Stimulated activated CD8-positive, alpha-beta memory T cell treated with anti-CD3 and anti-CD28 coated beads, Interleukin-12 subunit alpha, Interleukin-12 subunit beta, amount 100 ng/mL, for 4 hours (primary cell): ENCODE measurements around the gene DAP3.
A peak's percentile ranks its signal among the peaks of the same experiment; 100 is the strongest.
"Not testable (repeated sequence)": the region's sequence is repeated elsewhere in the genome, so short reads cannot be mapped to it uniquely, and the experiment has no call there.

Experiments used
- DNase-seq: peaks from one replicate; pipeline ENCODE4 v3.0.0-alpha.2; 2020; ENCODE audit warnings: low read depth

DAP3 gene

GRCh38 chr1:155718524-155719115, 29.7 kb downstream of the DAP3 start:
- DNase-seq, result not testable (repeated sequence)

- DNase-seq, result no peak
Observed at GRCh38 chr1:155719703-155720102, 30.8 kb downstream of the DAP3 start.

DNA sequence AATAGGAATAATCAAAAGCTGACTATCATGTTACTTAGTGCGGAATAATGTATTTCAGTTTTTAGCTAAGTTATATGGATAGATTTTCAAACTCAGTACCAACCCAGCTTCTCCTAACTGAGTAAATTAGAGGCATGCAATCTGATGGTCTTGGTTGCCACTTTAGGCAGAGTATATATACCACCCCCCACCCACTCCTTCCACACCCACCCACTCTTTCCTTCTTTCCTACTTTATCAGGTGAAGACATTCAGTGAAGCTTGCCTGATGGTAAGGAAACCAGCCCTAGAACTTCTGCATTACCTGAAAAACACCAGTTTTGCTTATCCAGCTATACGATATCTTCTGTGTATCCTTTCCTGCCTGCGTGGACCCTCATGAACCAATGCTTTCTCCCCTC, 36.3 kb downstream of the DAP3 start:
- DNase-seq, result no peak

DNA sequence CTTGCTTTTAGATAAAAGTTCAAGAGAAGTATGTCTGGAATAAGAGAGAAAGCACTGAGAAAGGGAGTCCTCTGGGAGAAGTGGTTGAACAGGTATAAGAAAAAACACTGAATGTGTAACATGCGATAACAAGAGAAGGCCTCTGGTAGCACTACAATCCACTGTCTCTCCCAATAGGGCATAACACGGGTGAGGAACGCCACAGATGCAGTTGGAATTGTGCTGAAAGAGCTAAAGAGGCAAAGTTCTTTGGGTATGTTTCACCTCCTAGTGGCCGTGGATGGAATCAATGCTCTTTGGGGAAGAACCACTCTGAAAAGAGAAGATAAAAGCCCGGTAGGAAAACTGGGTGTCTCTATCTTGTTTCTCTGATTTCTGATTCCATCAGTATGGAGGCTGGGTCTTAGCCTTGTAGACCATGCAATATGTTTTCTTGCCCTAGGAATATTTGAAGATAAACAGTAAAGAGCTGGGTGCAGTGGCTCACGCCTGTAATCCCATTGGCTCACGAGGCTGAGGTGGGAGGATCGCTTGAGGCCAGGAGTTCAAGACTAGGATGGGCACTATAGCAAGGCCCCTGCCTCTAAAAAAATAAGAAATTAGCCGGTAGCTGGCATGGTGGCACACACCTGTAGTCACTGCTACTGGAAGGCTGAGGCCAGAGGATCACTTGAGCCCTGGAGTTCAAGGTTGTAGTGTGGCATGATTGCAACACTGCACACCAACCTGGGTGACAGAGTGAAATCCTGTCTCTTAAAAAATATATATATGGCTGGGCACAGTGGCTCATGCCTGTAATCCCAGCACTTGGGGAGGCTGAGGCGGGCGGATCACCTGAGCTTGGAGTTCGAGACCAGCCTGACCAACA, 40.4 kb downstream of the DAP3 start:
- DNase-seq, result no peak

DNA sequence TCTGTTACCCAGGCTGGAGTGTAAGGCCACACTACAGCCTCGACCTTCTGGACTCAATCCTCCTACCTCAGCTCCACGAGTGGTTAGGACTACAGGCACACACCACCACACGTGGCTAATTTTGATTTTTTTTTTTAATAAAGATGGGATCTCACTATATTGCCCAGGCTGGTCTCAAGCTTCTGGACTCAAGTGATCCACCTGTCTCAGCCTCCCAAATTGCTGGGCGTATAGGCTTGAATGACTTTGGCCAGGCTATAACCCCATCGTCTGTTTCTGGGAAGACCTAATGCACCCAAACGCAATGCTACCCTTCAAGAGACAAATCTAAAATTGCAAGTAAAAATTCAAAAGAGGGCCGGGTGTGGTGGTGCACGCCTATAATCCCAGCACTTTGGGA, 52.1 kb downstream of the DAP3 start:
- no peak for DNase-seq

DNA sequence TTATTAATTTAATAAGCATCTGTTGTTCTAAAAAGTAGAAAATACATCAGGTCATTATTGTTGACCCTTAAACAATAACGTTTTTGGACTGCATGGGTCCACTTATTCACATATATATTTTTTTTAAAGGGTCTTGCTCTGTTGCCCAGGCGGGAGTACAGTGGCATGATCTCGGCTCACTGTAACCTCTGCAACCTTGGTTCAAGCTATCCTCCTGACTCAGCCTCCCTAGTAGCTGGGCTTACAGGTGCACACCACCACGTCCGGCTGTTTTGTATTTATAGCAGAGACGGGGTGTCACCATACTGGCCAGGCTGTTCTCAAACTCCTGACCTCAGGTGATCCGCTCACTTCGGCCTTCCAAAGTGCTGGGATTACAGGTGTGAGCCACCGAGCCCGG, 53.0 kb downstream of the DAP3 start:
- DNase-seq, result no peak

GRCh38 chr1:155744711-155745283, 55.9 kb downstream of the DAP3 start:
- no peak for DNase-seq

- DNase-seq, result peak; percentile 86
Observed at GRCh38 chr1:155745284-155746228, 56.7 kb downstream of the DAP3 start.

DNA sequence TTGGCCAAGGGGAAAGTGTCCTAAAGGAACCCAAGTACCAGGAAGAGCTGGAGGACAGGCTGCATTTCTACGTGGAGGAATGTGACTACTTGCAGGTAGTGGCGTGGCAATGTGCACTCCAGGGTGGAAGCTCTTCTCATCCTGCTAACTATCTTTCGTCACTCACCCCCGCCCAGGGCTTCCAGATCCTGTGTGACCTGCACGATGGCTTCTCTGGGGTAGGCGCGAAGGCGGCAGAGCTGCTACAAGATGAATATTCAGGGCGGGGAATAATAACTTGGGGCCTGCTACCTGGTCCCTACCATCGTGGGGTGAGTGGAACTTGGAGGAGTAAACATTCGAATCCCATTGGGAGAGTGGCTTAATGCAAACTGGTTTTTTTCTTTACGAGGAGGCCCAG, 58.7 kb downstream of the DAP3 start:
- not testable (repeated sequence) for DNase-seq

DNA sequence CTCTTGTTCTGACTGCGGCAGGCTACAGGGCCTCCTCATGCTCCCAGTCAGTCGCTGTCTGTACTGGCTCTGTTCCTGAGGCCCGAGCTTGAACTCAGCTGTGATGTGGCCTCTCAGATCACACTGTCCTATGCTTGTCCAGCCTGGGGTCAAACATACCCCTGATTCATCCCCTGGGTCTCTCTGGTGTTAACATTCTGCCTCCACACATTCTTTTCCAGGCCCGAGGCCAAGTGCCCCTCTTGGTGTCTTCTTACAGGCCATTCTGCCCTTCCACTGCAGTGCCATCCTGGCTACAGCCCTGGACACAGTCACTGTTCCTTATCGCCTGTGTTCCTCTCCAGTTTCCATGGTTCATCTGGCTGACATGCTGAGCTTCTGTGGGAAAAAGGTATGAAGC, 59.2 kb downstream of the DAP3 start:
- DNase-seq, result not testable (repeated sequence)

- not testable (repeated sequence) for DNase-seq
Observed at GRCh38 chr1:155759017-155759416, 70.1 kb downstream of the DAP3 start.

GRCh38 chr1:155759966-155760630, 71.2 kb downstream of the DAP3 start:
- no peak for DNase-seq

- no peak for DNase-seq
Observed at GRCh38 chr1:155760751-155761475, 72.0 kb downstream of the DAP3 start.

DNA sequence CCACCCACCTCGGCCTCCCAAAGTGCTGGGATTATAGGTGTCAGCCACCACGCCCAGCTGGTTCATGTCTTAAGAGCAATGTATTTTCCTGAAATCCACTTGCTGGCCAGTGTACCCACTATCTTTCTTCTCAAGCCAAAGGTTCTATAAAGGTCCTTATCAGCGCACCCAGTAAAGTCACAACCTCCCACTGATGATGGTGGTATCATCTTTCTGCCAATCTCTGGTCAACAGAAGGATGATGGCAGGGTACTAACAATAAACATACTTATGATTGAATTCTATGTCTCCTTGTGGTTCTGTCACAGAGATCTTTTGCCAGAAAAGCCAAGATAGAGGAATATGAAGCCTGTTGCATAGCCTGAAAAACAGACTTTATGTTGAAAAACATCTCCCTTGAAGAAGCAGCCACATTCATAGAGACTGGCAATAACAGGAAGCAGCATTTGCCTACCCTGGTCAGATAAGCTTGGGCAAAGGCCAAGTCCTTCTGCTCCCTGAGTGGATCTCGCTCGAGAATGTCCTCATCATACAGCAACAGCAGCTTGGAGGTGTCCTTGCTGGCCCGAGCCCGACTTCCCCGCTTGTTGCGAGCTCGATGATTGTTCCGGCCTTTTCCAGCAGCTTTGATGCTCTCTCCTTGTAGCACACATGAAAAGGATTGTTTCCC, 73.0 kb downstream of the DAP3 start:
- DNase-seq, result no peak

DNA sequence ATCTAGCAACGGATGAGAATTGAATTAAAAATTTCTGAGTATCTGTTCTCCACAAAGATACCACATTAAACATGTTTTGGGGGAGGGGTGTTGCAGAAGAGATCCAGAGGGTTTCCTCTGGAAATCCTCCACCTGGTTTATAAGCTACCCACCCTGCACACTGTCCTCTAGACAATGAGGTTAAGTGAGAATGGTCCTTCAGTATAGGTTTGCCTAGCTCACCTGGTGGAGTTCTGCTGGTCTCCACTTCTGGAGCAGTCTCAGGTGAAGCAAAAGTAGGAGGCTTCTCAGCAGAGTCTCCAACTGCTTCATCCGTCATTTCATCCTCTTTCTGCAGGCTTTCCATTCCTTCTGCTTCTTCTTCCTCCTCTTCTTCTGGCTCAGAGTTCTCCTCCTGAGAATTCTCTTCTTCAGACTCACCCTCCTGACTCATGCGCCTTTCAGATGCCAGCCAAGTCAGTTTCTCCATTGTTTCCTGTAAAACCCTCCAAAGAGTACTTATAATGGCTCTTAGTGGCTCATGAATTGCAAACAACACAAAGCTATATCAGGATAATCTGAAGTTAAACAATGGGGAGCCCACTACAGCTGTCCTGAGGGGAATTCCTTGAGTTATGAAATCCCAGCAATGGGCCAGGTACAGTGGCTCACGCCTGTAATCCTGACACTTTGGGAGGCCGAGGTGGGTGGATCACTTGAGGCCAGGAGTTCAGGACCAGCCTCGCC, 74.4 kb downstream of the DAP3 start:
- DNase-seq, result not testable (repeated sequence)

- not testable (repeated sequence) for DNase-seq
Observed at GRCh38 chr1:155763989-155764388, 75.1 kb downstream of the DAP3 start.

- DNase-seq, result not testable (repeated sequence)
Observed at GRCh38 chr1:155767399-155767989, 78.6 kb downstream of the DAP3 start.

GRCh38 chr1:155769257-155769656, 80.4 kb downstream of the DAP3 start:
- no peak for DNase-seq

DNA sequence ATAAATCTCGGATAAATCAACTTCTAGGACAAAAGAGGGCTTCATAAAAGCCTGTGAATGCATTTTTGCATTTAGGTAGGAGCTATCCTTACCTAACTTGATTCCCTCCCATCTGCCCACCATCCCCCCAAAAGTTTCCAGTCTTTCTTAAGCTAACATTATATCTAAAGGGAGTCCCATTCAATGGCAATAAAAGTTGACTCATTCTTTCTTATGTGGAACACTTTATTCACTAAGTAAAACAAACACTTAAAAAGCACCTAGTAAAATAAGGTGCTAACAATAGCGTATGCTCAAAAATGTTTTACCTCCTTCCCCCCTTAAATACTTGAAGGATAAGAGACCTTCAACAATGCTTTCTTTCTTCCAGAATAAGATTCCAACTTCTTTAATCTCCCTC, 84.3 kb downstream of the DAP3 start:
- DNase-seq, result no peak
